NCI-H2196 (cell line): ENCODE measurements around the gene PRKAR1B.

Experiments
- DNase-seq: peaks from one replicate; lab custom pipeline; 2025; ENCODE audit not compliant: unreplicated experiment; lab: John Stamatoyannopoulos, UW

PRKAR1B gene

GRCh38 chr7:607938-608337, 119.1 kb downstream of the PRKAR1B start:
- DNase-seq: no peak

GRCh38 chr7:605661-606450, 121.2 kb downstream of the PRKAR1B start:
- no peak for DNase-seq

GRCh38 chr7:604884-605531, 122.1 kb downstream of the PRKAR1B start:
- DNase-seq: no peak

- no peak for DNase-seq
These were observed 122.8 kb downstream of the PRKAR1B start for GRCh38 chr7:604001-604883.

GRCh38 chr7:603152-603951, 123.7 kb downstream of the PRKAR1B start:
- no peak for DNase-seq

GRCh38 chr7:602341-603141, 124.5 kb downstream of the PRKAR1B start:
- no peak for DNase-seq

GRCh38 chr7:601595-602340, 125.3 kb downstream of the PRKAR1B start:
- no peak for DNase-seq

GRCh38 chr7:601036-601594, 126.0 kb downstream of the PRKAR1B start:
- no peak for DNase-seq

- no peak for DNase-seq
These were observed 126.7 kb downstream of the PRKAR1B start for GRCh38 chr7:600149-601035.

GRCh38 chr7:598899-599298, 128.2 kb downstream of the PRKAR1B start:
- DNase-seq: no peak

- no peak for DNase-seq
These were observed 129.5 kb downstream of the PRKAR1B start for GRCh38 chr7:597348-598178.

GRCh38 chr7:596819-597182, 130.3 kb downstream of the PRKAR1B start:
- DNase-seq: no peak

- no peak for DNase-seq
These were observed 130.8 kb downstream of the PRKAR1B start for GRCh38 chr7:596071-596818.

GRCh38 chr7:595621-596010, 131.5 kb downstream of the PRKAR1B start:
- DNase-seq: no peak

- no peak for DNase-seq
These were observed 132.0 kb downstream of the PRKAR1B start for GRCh38 chr7:594920-595620.
